ENCODE data around the gene GPR152. TPM values are rescaled to one million over a fixed set of nuclear protein-coding genes. Genes with fewer than 3 reads are reported as not detected.
"Not testable (repeated sequence)": the region's sequence is repeated elsewhere in the genome, so short reads cannot be mapped to it uniquely, and the experiment has no call there.

GPR152 gene
- total RNA-seq, 2 donors from 2014 or later, result not detected

GRCh38 chr11:67468759-67469507, 16.4 kb upstream of the GPR152 start, which contains the start of gene TMEM134:
Gene TMEM134, minus strand, starts transcription at chr11:67469251. Its CDS starts 59 bp downstream, at chr11:67469192.
- intact Hi-C loops (cut with DNase I), result loop anchor here in 1 of 2 donors (10.0 kb wide), 1 partner anchor 64 kb away; the partner anchor contains the start of genes PPP1CA and TBC1D10C
- peak; percentile 92 to 95 for ATAC-seq
- peak; percentile 93 for DNase-seq

GRCh38 chr11:67468456-67468758, 15.9 kb upstream of the GPR152 start:
- DNase-seq, result no peak
- intact Hi-C loops (cut with DNase I), result loop anchor here in 1 of 2 donors (10.0 kb wide), 1 partner anchor 64 kb away; the partner anchor contains the start of genes PPP1CA and TBC1D10C
- no peak for ATAC-seq

DNA sequence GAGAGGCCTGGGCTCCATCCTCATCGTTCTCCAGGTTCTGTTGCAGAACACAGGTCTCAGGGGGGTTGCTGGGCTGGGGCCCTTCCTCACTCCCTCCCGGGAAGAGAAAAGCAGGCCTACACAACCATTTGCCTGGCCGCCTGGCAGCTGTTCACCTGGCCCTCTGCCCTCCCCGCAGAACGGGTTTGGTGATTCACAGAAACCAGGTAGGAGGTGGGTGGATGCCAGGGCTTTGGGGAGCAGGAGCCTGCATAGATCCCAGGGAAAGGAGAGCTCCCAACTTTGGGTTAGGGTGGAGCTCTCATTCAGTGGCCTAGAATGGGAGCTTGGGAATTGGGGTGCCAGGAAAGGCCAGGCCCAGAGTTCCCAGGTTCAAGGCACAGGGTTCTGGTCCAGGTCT, 15.5 kb upstream of the GPR152 start:
- intact Hi-C loops (cut with DNase I), result loop anchor here in 1 of 2 donors (10.0 kb wide), 1 partner anchor 63 kb away; the partner anchor contains the start of genes PPP1CA and TBC1D10C
- ATAC-seq (peak in 1 of 2 donors; percentile 4), DNase-seq (no peak)

DNA sequence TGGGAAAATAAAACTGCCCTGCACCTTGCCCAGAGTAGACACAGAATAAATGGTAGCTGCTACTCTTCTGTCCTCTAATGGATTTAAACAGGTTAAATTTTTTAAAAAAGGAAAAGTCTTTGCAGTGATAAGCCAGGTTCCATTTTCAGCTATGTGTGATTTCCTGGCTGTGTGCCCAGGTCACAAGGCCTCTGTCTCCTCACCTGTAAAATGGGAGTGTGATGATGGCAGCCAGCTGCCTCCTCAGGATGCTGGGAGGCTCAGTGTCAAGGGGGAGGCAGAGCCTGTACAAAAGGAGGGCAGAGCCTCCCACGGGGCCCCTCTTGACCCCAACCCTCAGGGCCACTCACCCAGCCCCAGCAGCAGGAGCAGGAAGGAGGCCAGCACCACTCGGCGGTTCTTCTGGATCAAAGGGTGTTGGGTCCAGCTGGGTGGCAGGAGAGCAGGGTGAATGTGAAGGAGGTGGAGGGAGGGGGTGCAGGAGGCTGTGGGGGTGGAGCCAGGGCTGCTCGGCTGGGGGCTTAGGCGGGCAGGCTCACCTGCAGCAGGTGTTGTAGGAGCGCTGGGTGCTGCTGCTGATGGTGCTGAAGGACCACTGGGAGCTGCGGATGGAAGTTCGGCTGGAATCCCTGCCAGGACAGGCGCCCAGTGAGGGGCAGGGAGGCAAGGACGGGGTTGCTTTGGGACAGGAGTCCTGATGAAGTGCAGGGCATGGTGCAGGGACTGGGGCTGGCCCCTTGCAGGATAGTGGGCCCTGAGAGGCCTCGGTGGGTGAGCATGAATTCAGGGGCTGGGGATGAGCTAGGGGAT, 14.6 kb upstream of the GPR152 start:
- ATAC-seq, result no peak
- intact Hi-C loops (cut with DNase I), result loop anchor here in 1 of 2 donors (10.0 kb wide), 1 partner anchor 62 kb away; the partner anchor contains the start of genes PPP1CA and TBC1D10C
- no peak for DNase-seq

DNA sequence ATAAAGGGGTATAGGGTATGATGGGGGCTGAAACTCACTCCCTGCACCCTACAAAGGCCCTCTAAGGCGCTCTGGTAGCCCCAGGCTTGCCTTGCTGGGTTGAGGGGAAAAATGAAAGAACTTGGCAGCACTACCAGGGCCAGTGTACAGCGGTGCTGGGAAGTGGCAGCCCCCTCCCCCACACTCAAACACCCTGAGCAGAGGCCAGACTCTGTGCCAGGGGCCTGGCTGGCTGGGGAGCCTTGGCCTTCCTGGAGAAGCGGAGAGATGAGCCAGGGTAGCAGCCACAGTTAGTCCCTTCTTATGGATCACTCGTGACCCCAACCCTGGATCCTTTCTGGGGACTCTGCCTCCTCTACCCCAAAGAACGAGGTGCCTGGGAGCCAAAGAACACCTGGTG, 13.8 kb upstream of the GPR152 start:
- ATAC-seq (no peak), DNase-seq (no peak)
- intact Hi-C loops (cut with DNase I), result loop anchor here in 1 of 2 donors (10.0 kb wide), 1 partner anchor 62 kb away; the partner anchor contains the start of genes PPP1CA and TBC1D10C

GRCh38 chr11:67465530-67465929, 13.0 kb upstream of the GPR152 start:
- DNase-seq, ATAC-seq: not testable (repeated sequence)
- intact Hi-C loops (cut with DNase I), result loop anchor here in 1 of 2 donors (10.0 kb wide), 1 partner anchor 61 kb away; the partner anchor contains the start of genes PPP1CA and TBC1D10C

- ATAC-seq, result no peak
- intact Hi-C loops (cut with DNase I), result loop anchor here in 1 of 2 donors (10.0 kb wide), 1 partner anchor 60 kb away; the partner anchor contains the start of genes PPP1CA and TBC1D10C
- DNase-seq, result no peak
These were observed 12.6 kb upstream of the GPR152 start for GRCh38 chr11:67465189-67465510.

GRCh38 chr11:67464411-67465188, 12.1 kb upstream of the GPR152 start:
- intact Hi-C loops (cut with DNase I), result loop anchor here (5.0 to 10.0 kb wide), 2 partner anchors 37 to 60 kb away; partner anchors contain the start of genes PPP1CA (in 1 of the 2), RPS6KB2 (in 1 of the 2) and TBC1D10C (in 1 of the 2)
- DNase-seq (peak; percentile 90), ATAC-seq (peak; percentile 71 to 77)

- DNase-seq, result peak; percentile 69
- ATAC-seq, result peak; percentile 21 to 59
- intact Hi-C loops (cut with DNase I), result loop anchor here (5.0 to 10.0 kb wide), 2 partner anchors 37 to 59 kb away; partner anchors contain the start of genes PPP1CA (in 1 of the 2), RPS6KB2 (in 1 of the 2) and TBC1D10C (in 1 of the 2)
These were observed 11.3 kb upstream of the GPR152 start for GRCh38 chr11:67463680-67464410.

- no peak for DNase-seq
- ATAC-seq, result no peak
- intact Hi-C loops (cut with DNase I), result loop anchor here (5.0 to 10.0 kb wide), 2 partner anchors 36 to 58 kb away; partner anchors contain the start of genes PPP1CA (in 1 of the 2), RPS6KB2 (in 1 of the 2) and TBC1D10C (in 1 of the 2)
These were observed 10.7 kb upstream of the GPR152 start for GRCh38 chr11:67463186-67463585.

- ATAC-seq (no peak), DNase-seq (no peak)
- intact Hi-C loops (cut with DNase I), result no loop called here
These were observed 5.7 kb upstream of the GPR152 start for GRCh38 chr11:67458266-67458665.

DNA sequence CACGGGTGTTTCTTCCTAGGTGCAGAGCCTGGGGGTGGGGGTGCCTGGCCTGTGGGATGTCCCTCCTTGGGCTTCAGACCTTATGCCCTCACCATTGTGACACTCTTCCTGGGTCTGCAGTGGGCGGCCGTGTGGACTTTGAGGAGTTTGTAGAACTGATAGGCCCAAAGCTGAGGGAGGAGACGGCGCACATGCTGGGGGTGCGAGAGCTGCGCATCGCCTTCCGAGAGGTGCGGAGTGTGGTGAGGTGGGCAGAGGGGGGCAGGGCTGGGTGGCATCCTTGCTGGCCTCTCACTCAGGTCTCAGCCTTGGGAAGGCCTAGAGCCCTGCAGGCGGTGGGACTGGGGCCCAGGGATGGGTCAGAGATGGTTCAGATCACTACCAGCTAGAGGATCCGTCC, 4.9 kb upstream of the GPR152 start:
- DNase-seq, result no peak
- intact Hi-C loops (cut with DNase I), result no loop called here
- no peak for ATAC-seq

DNA sequence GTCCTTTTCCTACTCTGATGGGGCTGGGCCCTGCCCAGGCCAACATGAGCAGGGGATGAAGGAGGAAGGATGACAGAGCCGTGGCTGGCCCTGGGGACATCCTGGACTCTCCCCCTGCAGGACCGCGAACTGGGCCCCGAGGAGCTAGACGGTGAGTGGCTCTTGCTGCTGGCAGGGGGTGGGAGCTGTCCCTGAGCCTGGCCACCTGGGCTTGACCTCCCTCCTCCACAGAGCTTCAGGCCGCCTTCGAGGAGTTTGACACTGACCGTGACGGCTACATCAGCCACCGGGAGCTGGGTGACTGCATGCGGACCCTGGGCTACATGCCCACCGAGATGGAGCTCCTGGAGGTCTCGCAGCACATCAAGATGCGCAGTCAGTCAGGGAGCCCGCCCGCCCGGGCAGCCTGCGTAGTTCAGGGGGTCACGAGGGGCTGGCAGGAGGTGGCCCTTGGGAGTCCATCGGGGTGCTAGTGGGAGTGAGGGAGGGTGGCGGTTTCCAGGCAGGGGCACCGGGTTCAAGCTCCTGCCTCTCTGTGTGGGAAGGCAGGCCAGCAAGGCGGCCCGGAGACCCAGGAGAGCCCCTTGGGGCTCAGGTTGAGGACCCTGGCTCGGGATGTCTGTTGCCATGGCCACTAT, 3.7 kb upstream of the GPR152 start:
- intact Hi-C loops (cut with DNase I), result no loop called here
- ATAC-seq, result no peak
- DNase-seq, result no peak

- no peak for ATAC-seq
- intact Hi-C loops (cut with DNase I), result no loop called here
- DNase-seq, result no peak
These were observed 2.5 kb upstream of the GPR152 start, which contains the start of gene CABP4 for GRCh38 chr11:67455054-67455453. Gene CABP4, plus strand, starts transcription at chr11:67455354. Its CDS starts 70 bp downstream, at chr11:67455424.

DNA sequence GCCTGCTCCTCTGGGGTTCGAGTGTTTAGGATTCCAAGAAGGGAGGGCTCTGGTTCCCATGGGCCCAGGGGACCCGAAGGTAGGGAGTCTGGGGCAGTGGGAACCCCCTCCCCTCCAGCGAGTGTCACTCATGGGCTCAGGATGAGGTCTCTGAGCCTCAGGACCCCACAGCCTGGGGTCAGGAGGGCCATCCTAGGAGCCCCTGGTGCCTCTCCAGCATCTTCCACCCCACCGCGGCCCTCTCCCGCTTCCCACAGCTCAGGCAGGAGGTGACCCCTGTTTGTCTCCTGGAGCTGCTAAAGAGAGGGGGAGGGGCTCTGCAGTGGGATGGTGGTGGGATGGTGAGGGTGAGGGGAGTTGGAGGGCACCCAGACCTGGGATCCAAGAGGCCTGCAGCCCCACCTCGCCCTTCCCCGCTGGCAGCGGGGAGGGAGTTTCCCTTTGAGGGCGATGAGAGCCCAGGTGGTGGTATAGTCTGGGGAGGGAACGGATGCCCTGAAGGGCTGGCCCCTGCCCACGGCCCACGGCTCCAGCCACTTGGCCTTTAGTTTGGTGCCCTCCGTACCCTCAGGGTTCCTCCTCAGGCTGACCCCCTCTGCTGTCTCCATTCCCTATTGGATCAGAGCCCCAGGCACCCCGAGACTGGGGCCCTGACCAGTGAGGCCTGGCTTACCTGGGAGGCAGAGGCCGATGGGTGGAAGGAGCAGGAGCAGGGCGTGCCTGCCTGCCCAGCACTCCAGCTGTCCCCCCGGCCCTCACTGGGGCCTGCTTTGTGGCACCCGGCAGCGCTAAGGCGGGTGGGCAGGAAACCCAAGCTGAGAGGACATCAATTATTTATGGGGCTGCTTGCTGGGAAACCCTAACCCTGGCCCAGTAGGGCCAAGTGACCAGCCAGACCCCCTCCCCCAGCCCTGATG, 1.5 kb upstream of the GPR152 start:
- intact Hi-C loops (cut with DNase I), result no loop called here
- DNase-seq (no peak), ATAC-seq (no peak)

GRCh38 chr11:67451658-67451976, 912 bp downstream of the GPR152 start:
- intact Hi-C loops (cut with DNase I), result no loop called here
- no peak for ATAC-seq
- no peak for DNase-seq

All from left cardiac atrium (tissue), 4 donors.